Measurements from ENCODE around the gene SCARF2.
"Not testable (repeated sequence)": the region's sequence is repeated elsewhere in the genome, so short reads cannot be mapped to it uniquely, and the experiment has no call there.

Gene SCARF2

DNA sequence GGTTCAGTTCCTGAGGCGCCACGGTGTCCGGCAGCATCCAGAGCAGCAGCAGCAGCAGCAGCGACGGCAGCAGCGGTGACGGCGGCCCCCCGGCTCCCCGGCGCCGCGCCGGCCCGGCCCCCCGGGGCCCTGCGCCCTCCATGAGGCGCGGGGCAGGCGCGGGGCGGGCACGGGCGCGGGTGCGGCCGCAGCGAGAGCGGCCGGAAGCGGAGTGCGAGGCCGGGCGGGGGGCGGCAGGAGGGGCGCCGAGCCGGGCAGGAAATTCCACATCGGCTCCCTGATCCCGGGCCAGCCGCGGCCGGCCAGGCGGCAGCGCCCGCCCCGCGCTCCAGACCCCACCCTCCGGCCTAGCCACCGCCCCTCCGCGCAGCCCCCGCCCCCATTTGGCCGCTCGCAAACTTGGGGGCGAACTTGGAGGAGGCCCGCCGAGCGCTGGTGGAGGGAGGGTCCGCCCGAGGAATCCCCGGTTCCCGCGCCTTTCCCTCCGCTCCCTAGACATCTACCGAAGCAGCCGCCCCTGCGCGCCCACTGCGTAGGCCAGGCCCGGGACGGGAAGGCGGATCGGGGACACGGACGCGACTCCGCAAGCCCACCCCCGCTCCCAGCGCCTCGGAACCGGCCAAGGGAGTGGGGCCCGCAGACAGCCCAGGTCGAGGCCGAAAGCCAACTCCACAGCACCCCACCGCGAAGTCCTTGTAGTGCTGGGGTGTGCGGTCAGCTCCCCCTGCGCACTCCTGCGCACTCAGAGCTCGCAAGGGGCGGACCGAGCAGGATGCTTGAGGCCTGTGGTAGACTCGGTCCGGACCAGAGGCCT lies at the start of gene SCARF2:
TSS of gene SCARF2 (minus strand) at position 213 of the 814 bp plus-strand sequence. CDS start at position 142, 71 bp downstream.
- DNase-seq, result no peak

GRCh38 chr22:20486229-20486628 lies 48.6 kb upstream of the SCARF2 start:
- no peak for DNase-seq

DNA sequence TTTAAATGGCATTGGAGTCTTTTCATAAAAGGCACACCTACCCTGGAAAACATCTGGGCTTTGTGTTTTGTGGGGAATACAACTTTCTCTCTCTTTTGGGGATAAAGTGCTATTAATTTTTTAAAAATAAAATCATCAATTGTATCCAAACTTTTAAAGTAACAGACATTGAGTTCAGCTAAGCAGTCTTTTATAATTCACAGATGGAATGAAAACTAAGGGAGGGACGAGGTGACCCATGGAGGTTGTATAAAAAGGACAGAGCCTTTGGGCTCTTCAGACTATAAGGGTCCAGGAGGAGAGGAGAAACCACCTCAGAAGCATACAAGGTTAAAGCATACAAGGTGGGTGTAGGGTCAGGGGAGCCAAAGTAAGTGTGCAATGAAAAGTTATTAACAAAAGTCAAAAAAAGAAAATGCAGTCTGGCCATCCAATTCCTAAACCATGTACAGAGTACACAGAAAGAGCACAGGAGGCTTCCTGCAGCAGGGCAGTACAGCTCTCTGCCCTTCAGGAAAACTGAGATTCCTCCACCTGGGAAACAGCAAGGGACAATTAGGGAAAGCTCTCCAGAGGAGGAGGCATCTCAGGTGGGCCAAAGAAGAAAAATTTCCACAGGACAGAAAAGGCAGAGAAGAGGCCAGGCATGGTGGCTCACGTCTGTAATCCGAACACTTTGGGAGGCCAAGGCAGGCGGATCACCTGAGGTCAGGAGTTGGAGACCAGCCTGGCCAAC lies 47.5 kb upstream of the SCARF2 start:
- DNase-seq, result no peak

DNA sequence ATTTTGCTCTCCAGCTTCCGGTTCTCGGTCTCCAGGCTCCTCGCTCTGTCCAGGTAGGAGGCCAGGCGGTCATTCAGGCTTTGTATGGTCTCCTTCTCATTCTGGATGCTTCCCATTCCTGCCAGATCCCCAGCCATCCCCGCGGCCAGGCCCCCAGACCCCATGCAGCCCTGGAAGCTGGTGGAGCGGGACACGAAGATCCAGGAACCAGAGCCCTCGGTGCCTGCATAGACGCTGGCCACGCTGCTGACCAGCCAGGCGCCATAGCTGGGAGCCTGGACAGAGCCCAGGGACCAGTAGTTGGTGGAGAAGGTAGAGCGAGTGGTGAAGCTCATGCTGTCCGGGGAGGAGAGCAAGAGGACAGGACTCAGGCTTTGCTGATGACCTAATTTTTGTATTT lies 46.1 kb upstream of the SCARF2 start:
- DNase-seq, result no peak

- DNase-seq, result not testable (repeated sequence)
Observed at GRCh38 chr22:20483143-20483506, 45.5 kb upstream of the SCARF2 start.

GRCh38 chr22:20479612-20480196 lies 42.1 kb upstream of the SCARF2 start:
- DNase-seq, result no peak

- DNase-seq, result not testable (repeated sequence)
Observed at GRCh38 chr22:20478059-20478458, 40.4 kb upstream of the SCARF2 start.

- not testable (repeated sequence) for DNase-seq
Observed at GRCh38 chr22:20475569-20475968, 37.9 kb upstream of the SCARF2 start.

GRCh38 chr22:20475115-20475436 lies 37.5 kb upstream of the SCARF2 start:
- DNase-seq, result no peak

GRCh38 chr22:20472629-20473442 lies 35.2 kb upstream of the SCARF2 start:
- no peak for DNase-seq

DNA sequence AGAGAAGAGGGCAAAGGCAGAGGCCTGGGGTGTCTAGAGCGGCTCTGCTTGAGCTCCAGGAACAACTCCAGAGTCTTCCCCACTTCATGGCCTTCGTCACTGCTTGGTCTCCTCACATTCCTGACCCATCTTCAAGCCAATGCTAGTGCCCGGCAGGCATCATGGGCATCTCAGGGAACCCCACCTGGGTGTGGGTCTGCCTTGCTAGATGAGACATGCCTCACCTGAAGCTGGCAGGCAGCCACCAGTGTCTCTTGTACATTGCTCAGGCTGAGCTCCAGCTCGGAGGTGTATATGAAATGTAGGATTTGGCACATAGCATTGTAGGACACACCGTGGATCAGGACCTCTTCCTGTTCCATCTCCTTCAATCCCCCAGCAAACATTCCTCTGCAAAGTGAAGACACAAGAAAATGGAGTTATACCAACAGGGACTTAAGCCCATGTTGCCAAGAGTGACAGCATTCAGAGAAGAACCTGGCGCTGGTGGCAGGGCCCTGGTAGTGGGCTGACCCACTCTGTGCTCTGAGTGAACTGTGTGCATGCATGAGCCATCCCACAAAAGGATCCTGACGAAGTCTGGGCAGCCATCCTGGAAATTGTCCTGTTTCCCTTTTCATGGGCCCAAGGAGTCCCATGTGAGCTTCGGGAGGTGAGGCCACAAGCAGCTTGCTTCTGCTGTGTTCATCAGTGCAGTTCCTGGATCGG lies 33.7 kb upstream of the SCARF2 start:
- DNase-seq, result no peak

- DNase-seq, result not testable (repeated sequence)
Observed at GRCh38 chr22:20470525-20470924, 32.9 kb upstream of the SCARF2 start.

- no peak for DNase-seq
Observed at GRCh38 chr22:20469110-20469868, 31.7 kb upstream of the SCARF2 start.

GRCh38 chr22:20466659-20467379 lies 29.2 kb upstream of the SCARF2 start:
- DNase-seq, result no peak

DNA sequence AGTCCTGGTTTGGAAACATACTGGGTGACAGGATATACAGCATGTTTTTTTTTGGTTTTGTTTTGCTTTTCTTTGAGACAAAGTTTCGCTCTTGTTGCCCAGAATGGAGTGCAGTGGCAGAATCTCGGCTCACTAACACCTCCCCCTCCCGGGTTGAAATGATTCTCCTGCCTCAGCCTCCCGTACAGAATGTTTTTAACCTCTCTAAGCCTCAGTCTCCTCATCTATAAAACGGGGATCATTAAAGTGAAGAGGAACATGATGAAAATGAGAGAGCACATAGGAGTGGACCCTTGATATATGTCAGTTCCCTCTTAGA lies 28.1 kb upstream of the SCARF2 start:
- no peak for DNase-seq

DNA sequence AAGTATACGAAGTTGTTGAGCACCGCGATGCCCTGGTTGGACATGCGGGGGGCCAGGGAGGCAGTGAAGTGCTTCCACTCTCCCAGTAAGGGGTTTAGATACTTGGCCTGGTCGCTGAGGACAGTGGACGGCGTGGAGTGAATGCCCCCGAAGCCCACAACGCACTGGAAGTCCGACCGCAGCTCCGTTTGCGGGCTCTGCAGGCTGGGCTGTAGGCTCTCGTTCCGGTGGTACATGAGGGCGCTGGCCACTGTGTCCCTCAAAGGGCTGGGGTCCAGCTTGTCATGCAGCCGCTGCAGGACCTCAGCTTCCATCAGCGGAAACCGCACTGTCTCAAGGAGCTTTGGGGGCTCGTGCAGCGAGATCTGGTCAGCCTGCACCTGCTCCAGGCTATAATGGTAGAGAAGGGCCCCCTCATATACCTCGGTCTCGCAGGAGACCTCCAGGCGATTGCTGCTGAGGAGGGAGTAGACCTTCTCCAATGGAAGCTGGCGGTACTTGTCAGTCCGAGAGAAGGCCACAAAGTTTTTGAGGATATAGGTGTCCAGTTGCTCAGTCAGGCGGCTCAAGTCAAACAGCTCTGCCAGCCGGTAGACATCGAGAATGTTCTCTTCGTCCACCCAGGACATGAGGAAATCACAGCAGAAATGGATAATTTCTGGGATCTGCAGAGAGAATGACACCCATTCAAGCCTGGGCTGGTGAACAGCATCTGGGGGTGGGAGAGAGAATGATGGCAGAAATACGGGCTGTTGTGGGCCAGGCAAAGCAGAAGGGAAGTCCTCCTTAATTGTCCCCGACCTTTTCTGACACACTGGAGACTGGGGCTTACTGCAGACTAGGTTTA lies 27.5 kb upstream of the SCARF2 start:
- no peak for DNase-seq

DNA sequence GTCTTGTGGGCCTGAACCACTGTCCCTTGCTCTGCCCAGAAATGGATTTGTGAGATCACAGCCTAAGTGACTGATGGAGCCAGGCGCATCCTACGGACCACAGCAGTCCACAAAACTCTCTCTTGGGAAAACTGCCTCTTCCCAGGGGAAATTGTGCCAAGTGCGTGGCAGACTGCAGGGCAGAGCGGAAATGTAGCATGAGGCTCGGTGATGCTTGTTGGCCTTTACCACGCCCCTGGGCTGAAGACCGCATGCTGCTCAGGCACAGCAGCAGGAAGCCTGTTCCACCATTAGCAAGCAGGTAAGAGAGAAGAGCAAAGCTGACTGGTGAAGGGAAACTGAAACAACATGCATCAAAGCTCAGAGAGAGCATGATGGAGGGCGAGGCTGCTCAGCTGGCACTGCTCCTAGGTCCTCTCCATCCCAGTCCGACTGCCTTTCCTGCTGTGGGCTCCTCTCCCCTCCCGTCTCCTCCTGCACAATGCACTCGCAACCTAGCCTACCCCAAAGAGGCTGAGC lies 26.5 kb upstream of the SCARF2 start:
- no peak for DNase-seq

DNA sequence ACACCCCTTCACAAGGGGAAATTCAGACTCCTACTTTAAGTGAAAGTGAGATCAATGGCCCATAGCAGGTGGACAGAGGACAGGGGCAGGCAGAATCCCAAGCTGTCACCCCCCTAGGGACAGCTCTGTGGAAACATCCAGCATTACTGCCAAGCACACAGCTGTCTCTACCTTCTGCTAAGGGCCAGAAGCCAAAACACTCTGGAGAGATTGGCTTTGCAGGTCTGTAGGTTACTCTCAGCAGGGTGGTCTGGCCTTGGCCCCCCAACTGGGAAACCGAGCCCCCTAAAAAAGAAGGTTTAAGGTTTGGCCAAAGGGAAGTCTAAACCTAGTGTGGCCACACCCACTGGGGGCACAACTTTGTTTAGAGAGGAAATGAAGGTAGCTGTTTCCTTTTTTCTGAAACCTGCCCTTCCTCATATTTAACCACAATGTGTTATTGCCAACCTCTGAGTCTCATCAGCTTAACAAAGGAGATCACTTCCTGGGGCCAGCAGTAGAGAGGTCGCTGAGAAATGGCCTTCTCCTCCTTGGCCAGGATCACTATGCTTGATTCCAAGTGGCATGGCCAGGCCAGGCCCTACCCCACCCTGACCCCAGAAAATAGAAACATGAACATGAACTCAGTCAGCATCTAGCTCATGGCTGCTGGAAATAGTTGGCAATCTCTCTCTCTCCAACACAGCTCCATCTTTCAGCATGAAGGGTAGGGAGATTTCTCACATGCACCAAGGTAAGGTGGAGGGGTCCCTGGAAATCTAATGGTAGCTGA lies 25.9 kb upstream of the SCARF2 start:
- DNase-seq, result no peak

GRCh38 chr22:20459862-20460261 lies 22.2 kb upstream of the SCARF2 start:
- DNase-seq, result no peak
